Measurements from ENCODE around the gene TTC21B.
"Not testable (repeated sequence)": the region's sequence is repeated elsewhere in the genome, so short reads cannot be mapped to it uniquely, and the experiment has no call there.

Gene TTC21B

DNA sequence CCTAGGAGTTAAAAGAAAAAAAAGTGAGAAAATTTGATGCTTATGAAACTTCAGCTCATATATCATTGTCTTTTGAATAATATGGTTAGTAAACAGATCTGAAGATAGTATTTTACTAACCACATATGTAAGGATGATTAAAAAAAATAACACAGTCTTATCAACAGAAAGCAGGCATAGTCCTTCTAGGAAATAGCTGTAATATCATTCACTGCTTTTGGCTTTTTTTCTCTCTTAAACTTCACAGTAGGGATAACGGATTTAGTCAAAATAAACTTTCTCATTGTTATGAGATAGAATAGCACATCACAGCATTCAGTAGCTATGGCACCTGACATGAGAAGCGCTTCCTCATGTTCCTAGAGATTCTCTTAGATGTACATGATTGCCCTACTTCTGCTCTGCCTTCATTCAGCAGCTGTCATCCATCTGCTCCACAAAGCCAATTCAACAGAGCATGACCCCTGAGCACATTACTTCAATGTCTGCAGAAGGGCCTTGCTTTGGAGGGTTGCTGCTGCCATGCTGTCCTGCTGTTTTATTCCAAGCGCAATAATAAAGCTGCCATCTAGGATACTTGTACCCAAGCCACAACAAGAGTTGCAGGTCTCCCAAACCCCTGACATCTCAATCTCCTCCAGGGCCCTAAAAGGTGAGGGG, 67.0 kb downstream of the TTC21B start:
- DNase-seq (ENCODE audit: low spot score), result no peak

DNA sequence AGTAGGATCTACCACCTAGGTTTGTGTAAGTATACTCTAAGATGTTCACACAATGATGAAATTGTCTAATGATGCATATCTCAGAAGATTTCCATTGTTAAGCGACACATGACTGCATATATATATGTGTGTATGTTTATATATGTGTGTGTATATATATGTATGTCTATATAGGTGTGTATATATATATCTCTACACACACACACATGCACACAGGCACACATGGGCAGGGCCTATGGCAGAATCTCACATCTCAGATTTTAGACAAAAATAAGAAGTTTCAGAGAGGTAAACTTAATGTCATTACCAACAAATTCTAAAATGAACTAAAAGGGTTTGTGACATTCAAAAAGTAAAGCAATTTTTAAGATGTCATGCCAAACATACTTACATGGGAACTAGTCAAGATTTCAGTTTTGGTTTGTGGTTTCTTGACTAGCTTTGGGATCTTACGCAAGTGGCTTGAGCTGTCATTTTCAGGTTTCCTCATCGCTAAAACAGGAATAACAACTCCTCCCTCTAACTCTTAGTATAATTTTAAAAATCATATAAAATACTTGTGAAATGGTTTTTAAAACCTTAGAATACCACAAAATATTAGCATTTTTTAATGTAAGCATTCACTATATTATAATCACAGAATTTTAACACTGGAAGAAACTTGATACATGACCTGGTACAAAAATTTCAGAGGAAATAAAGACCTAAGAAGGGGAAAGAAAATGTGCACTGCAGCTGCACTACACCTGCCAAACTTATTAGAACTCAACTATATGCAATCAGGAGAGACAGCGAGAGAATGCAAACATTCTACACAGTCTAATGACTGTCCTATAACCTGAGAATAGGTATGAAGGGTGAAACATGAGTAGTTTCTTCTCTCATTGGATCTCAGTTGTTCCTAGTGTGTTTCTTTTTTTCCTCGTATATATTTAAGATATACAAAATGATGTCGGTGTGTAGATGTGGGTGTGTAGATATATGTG, 75.7 kb downstream of the TTC21B start:
- DNase-seq (ENCODE audit: low spot score), result no peak

DNA sequence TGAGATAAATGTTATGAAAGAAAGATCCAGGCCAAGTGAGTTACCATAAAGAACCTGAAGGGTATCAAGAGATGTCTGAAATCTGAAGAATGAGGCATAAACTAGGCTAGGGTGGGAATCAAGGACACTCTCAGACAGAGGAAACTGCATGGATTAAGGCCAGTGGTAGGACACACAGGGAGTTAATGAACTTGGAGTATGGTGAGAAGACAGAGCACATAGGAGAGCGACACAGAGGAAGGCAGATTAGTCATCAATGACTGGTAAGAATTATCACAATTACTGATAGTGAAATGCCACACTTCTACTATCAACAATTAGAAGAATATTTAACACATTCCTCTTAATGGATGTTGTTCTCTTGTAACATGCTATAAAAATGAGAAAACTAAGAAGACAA, 76.9 kb downstream of the TTC21B start:
- no peak for DNase-seq (ENCODE audit: low spot score)

DNA sequence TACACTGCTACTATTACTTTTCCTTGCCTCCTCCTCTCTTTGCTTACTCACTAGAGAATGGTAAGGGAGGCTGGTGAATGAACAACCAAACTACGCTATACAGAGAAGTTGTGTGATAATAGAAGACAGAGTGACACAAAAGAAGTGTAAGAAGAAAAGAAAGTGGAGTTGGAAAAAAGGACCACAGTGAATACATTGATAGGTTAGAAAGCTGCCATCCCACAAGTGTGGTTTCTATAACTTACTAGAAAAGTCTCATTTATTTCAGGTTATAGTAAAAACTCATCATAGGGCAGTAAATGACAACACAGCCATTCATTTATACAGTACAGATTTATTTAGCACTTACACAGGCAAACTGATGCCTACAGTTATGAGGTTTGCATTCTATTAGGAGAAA, 77.3 kb downstream of the TTC21B start:
- DNase-seq (ENCODE audit: low spot score), result no peak

DNA sequence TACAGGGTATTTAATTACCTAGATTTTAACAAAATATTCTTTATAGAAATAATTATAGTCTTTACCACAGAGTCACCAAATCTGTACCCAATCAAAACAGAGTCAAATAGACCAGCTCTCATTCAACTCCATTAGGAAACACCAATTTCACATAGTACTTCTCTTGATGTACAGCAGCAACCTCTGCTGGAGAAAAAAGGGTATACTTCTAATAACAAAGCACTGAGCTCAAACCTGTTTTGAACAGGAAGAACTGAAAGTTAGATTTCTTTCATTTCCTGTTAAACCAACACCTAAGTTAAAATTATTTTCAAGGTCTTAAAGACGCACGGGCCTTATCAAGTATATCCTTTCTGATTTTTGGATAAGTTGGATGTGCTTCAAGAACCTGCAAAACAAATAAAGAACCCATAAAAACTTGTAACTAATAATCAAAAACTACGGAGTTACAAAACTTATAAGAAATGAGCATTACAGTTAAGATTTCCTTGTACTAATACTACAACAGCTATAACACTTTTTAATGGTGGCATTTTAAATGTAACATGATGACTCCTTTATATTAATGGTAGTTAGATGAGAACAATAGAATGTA, 79.0 kb downstream of the TTC21B start:
- DNase-seq (ENCODE audit: low spot score), result no peak

DNA sequence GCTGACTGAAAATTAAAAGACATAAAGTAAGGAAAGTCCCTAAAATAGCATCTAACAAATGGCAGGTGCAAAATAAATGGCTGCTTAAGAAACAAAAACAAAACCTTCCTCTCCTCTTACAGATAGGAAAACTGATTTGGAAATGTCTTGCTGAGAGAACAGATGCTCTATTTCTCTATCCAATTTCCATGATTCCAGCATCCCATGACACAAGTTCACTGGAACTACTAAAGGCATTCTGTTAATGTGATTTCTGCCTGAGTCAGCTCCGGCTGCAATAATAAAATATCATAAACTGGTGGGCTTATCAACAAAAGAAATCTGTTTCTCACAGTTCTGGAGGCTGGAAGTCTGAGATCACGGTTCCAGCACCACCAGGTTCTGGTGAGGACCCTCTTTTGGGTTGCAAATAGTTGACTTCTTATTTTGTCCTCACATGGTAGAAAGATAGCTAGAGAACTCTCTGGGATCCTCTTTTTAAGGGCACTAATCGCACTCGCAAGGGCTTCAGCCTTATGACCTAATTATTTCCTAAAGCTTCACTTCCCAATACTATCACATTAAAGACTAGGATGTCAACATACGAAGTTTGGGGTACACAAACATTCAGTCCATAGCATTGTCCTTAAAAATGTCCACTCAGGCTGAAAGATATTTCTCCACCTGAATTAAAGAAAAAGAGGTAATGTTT, 81.3 kb downstream of the TTC21B start:
- no peak for DNase-seq (ENCODE audit: low spot score)

DNA sequence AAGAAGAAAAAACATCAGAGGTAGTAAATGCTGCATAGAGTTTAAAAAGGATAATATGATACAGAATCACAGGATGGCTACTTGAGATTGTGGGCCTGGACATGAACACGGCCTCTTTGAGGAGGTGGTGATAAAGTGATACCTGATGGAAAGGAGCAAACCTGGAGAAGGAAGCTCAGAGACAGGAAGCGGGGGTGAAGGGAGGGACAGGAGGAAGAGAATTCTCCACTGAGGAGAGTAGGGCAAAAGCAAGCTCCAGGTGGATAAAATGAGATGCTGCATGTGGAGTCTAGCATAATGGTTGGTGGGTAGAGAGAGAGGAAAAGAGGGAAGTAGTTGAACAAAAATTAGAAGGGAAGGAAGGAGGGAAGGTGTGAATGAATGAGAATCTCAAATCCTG, 82.6 kb downstream of the TTC21B start:
- no peak for DNase-seq (ENCODE audit: low spot score)

DNA sequence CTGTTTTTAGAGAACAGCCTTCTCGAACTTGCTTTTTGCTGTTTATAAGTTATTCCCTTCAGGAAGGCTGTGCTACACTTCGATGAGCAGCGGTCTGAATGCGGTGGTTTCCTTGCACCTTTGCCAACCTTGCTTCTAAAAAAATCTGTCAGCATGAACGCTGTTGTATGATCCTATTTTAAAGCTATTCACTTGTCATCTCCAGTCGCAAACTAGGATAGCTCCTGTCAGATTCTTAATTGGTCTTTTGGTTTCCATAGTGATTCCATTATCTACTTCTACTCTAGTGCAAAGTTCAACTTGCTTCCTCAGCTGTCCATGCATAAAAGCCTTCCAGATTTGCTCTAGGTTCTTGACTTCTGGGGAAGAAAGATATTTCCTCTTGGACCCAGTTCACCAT, 83.2 kb downstream of the TTC21B start:
- no peak for DNase-seq (ENCODE audit: low spot score)

DNA sequence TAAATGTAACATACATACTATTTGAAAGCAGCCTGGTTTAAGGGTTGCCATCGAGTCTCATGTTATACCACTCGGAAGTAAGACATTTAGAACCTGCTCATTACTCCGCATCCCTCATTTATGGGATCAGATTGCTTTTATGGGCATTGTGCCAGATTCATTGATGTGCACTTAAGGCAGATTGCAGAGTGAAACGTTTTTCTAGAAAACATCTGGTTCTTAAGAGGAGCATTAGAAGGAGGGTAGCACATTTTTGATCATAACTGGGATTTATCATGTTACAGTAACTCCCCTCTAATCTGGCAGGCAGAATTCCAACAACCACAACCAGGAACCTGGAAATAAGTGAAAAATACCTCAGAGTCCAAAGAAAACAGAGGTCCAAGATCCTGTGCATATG, 85.4 kb downstream of the TTC21B start:
- DNase-seq (ENCODE audit: low spot score), result no peak

DNA sequence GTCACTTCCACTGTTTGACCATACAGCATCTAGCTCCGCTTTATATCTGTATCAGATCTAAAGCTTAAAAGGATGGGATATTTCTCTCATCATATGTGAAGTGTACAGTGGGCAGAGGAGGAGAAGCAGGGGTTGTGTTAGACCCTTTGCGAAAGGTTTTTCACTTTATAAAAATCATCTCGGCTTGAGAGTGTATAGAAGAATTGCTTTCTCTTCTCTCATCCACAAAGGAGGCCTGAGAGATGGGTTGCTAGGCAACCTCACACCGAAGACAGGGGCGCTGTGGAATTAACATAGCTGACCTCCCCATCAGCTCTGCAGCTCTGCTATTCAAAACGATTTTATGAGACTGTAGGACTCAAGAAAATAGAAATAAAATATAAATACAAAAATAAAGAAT, 89.3 kb downstream of the TTC21B start:
- DNase-seq (ENCODE audit: low spot score), result no peak

DNA sequence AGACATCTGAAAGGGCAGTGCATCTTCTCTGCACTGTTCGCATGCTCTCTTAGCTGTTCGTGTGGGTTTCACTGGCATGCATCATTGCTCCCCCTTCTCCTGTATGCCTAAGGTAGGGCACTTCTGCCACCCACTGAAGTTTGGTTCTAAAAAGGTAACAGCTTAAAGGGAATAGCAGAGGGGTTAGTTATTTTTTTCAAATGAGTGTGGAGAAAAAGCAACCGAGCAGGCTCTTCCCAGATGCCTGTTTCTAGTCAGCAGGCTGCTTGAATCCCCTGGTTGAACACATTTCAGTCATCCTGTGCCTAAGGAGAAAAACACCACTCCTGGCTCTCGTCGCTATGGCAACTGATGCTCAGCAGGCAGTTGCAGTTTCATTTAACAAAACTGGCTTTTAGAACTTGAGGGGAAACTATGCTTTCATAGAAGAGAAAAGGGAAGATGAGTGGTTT, 89.7 kb downstream of the TTC21B start:
- no peak for DNase-seq (ENCODE audit: low spot score)

DNA sequence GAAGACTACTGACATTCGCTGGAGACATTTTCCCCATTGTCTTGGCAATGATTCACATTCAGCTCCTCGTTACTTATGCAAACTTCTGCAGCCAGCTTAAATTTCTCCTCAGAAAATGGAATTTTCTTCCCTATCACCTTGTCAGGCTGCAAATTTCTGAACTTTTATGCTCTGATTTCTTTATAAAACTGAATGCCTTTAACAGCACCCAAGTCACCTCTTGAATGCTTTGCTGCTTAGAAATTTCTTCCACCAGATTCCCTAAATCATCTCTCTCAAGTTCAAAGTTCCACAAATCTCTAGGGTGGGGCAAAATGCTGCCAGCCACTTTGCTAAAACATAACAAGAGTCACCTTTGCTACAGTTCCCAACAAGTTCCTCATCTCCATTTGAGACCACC, 92.5 kb downstream of the TTC21B start:
- not testable (repeated sequence) for DNase-seq (ENCODE audit: low spot score)

DNA sequence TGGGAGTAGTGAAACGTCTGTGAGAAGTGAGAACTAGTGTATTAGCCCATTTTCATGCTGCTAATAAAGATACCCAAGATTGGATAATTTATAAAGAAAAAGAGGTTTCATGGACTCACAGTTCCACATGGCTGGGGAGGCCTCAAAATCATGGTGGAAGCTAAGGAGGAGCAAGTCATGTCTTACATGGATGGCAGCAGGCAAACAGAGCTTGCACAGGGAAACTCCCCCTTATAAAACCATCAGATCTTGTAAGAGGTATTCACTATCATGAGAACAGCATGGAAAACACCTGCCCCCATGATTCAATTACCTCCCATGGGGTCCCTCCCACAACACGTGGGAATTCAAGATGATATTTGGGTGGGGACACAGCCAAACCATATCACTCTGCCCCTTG, 93.9 kb downstream of the TTC21B start:
- not testable (repeated sequence) for DNase-seq (ENCODE audit: low spot score)

DNA sequence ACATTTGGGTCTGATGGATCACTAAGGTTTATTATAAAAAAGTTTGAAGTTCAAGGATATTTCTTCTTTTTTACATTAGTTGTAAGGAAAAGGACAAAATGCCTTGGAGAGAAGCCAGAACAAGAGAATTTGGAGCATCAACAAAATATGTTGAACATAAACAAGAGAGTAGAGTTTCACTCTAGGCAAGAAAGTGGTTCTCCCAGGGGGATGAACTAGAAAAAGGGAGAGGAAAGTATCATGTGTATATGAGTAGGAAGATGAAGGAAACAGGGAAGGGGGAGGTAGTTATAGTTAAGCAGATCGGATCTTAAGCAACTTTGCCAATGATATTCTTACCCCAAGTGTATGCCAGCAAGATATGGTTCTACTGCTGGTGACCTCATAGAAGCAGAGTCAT, 95.7 kb downstream of the TTC21B start:
- DNase-seq (ENCODE audit: low spot score), result no peak

DNA sequence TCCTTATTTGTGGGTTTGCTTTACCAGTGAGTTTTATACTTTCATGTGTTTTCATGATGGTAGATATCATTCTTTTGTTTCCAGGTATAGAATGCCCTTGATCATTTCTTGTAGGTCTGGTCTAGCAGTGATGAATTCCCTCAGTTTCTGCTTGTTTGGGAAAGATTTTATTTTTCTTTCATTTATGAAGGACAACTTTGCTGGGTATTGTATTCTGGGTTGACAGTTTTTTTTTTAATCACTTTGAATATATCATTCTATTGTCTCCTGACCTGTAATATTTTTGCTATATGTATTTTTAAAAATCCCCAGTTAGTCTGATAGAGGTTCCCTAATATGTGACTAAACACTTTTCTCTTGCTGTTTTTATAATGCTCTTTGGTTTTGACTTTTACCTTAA, 101.2 kb downstream of the TTC21B start:
- DNase-seq (ENCODE audit: low spot score), result no peak

DNA sequence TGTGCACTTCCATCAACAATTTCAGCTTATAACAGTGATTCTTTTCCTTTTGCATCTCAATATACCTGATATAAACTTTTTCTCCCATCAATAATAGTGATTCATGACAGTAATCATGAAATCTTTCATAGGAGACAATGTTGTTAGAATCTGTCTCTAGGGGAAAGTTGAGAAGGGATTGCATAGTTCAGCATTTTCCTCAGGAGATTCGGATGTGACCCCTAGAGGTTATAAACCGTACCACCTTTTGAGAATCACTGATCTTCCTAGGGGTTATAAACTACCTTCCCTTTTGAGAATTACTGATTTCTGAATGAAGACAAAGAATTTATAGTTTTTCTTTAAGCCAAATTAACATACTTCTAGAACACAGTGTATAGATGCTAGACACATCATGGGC, 106.6 kb downstream of the TTC21B start:
- no peak for DNase-seq (ENCODE audit: low spot score)

DNA sequence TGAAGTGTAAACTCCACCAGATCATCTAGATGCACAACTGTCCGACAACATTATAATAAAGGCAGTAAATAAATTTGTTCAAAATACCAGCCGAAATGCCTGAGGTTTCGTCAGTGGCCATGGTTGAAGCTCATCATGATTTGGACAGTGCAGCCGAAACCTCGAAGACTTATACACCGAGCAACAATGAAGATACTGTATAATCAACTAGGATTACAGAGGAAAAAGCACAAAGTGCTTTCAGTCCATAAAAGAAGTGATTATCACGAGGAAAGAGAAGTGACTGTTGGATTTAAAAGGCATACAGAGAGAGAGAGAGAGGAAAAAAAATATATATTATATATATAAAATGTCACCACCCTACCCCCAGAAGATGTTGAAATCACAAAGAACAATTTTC, 107.5 kb downstream of the TTC21B start:
- no peak for DNase-seq (ENCODE audit: low spot score)

DNA sequence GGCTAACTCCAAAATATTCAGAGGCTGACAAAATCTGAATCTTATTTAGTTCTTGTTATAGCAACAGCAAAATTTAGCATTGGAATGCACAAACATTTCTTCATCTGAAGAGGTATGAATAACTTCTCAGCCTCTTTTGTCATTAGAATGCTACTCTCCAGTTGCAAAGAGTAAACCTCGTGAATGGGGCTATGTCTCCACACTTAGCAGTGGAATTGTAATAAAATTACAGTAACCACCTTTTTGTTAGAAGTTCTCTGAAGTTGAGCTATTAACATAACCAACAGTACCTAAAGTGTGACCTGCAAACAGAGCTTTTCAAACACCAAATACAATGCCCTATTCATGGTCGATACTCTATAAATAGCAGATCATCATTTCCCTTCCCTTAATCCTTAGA, 109.4 kb downstream of the TTC21B start:
- no peak for DNase-seq (ENCODE audit: low spot score)

DNA sequence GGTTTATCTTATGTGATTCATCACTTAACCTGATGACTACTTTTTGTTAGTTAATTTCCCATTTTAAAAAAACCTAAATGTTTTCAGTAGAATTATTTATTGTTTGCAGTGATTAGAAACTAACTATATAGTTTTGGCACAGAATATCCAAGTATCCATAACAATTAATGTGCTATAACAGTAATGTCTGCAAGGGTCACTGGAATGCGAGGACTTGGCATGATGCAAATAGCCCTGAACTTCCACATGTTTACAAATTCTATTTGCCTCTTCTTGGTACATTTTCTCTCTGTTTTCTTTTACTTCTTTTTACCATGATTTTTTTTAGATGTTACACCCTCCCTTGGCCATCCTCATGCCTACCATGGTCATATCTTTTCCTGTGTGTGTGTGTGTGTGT, 110.2 kb downstream of the TTC21B start:
- no peak for DNase-seq (ENCODE audit: low spot score)

DNA sequence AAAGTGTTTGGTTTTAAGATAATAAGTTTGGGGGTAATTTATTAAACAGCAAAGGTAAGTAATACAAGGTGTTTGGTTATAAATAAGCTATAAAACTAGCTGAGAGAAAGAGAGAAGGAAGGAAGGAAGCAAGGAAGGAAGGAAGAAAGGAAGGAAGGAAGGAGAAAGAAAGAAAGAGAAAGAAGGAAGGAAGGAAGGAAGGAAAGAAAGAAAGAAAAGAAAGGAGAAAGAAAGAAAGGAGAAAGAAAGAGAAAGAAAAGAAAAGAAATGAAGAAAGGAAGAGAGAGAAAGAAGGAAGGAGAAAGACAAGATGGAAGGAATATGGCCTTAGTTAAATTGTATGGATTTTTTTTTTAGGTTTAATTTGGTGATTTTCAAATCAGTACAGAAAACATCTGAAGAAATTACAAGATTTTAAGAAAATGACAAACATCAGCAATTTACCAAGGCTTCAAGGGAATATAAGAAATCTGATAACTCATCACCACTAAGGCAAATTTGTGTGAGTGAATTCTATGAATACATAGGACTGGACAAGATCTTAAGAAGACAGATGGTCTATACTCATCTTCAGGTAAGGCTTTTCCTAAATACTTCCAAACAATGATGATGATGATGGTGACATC, 113.1 kb downstream of the TTC21B start:
- no peak for DNase-seq (ENCODE audit: low spot score)

DNA sequence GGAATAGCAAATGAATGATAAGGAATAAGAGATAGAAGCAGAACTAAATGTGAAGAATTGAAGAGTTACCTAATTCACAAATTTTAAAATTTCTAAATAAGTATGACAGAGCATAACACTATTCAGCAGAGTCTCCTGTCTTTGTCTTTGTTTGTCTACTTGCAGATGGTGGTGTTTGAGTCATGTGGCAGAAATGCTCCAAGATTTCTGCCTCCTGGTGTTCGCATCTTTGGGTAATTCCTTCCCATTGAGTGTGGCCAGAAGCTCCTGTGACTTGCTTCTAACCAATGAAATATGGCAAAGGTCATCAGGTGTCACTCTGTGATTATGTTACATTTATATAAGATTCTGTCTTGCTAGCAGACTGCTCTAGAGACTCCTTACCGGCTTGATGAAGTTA, 114.0 kb downstream of the TTC21B start:
- DNase-seq (ENCODE audit: low spot score), result no peak

DNA sequence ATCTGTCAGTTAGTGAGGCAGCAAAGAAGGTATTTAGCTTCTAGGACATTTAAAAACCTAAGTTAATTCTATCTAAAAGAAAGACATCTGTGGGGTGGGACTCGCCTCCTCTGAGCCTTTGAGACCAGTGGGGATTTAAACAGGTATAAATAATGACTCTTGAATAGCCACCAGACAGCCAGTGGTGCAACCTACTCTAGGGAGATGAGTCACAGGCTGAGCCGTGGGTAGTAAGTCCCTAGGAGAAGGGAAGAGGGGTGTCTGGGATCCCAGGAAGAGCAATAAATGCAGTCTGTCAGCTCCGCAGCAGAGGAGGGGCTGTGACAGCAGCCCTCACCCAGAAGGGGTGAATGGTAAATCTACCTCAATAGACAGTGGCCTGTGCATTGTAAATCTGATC, 116.5 kb downstream of the TTC21B start:
- no peak for DNase-seq (ENCODE audit: low spot score)
